HEK293T (cell line): ENCODE measurements around the gene AMZ1.

Experiments used
- CTCF ChIA-PET: fragments of 350-600 bp; formaldehyde crosslinking; extraction: SDS; loops from one replicate; lab custom pipeline; 2021; ENCODE audit warnings: antibody characterized with exemption, inconsistent platforms; lab: Yijun Ruan, JAX
- POLR2A ChIA-PET: fragments of 350-600 bp; formaldehyde crosslinking; extraction: SDS; loops from one replicate; lab custom pipeline; 2020; ENCODE audit warnings: antibody characterized with exemption, inconsistent platforms; lab: Yijun Ruan, JAX
- DNase-seq: peaks from one replicate; pipeline ENCODE4 v3.0.0; 2012; ENCODE audit warnings: mixed read lengths; ENCODE audit errors: extremely low spot score
- ARNT ChIP-seq: fragments of 450-650 bp; IDR thresholded peaks from 2 replicates; pipeline ENCODE4 v1.6.1; 2017; ENCODE audit warnings: mild to moderate bottlenecking
- BHLHE40 ChIP-seq: fragments of 450-650 bp; IDR thresholded peaks from 2 replicates; pipeline ENCODE4 v1.6.1; 2016; ENCODE audit warnings: mild to moderate bottlenecking, moderate library complexity, borderline replicate concordance
- CTBP1 ChIP-seq: fragments of 450-650 bp; IDR thresholded peaks from 2 replicates; pipeline ENCODE4 v1.6.1; 2016; ENCODE audit warnings: borderline replicate concordance
- ELF4 ChIP-seq: fragments of 450-650 bp; IDR thresholded peaks from 2 replicates; pipeline ENCODE4 v1.6.1; 2017; ENCODE audit warnings: antibody characterized with exemption
- FOXA1 ChIP-seq: fragments of 450-650 bp; IDR thresholded peaks from 2 replicates; pipeline ENCODE4 v1.6.1; 2016; ENCODE audit warnings: mild to moderate bottlenecking
- FOXK2 ChIP-seq: fragments of 450-650 bp; IDR thresholded peaks from 2 replicates; pipeline ENCODE4 v1.6.1; 2016; ENCODE audit warnings: mild to moderate bottlenecking
- FOXM1 ChIP-seq: fragments of 450-650 bp; IDR thresholded peaks from 2 replicates; pipeline ENCODE4 v1.6.1; 2017; ENCODE audit warnings: mild to moderate bottlenecking, borderline replicate concordance
- HDGF ChIP-seq: fragments of 450-650 bp; IDR thresholded peaks from 2 replicates; pipeline ENCODE4 v1.6.1; 2017; ENCODE audit warnings: antibody characterized with exemption, borderline replicate concordance
- L3MBTL2 ChIP-seq: fragments of 450-650 bp; conservative IDR thresholded peaks from 2 replicates; pipeline ENCODE4 v1.6.1; 2016; ENCODE audit warnings: mild to moderate bottlenecking
- LEF1 ChIP-seq: fragments of 450-650 bp; IDR thresholded peaks from 2 replicates; pipeline ENCODE4 v1.6.1; 2017; ENCODE audit warnings: mild to moderate bottlenecking, borderline replicate concordance
- NFRKB ChIP-seq: fragments of 450-650 bp; IDR thresholded peaks from 2 replicates; pipeline ENCODE4 v1.6.1; 2016; ENCODE audit warnings: mild to moderate bottlenecking, moderate library complexity
- SP1 ChIP-seq: fragments of 450-650 bp; IDR thresholded peaks from 2 replicates; pipeline ENCODE4 v1.6.1; 2017
- SUZ12 ChIP-seq: fragments of 450-650 bp; IDR thresholded peaks from 2 replicates; pipeline ENCODE4 v1.6.1; 2016; ENCODE audit warnings: mild to moderate bottlenecking
- TARDBP ChIP-seq: fragments of 450-650 bp; IDR thresholded peaks from 2 replicates; pipeline ENCODE4 v1.6.1; 2016
- ZNF384 ChIP-seq: fragments of 450-650 bp; IDR thresholded peaks from 2 replicates; pipeline ENCODE4 v1.6.1; 2016
- TF ChIP-seq, protein P1 (sequence below): fragments of 450-650 bp; IDR thresholded peaks from 2 replicates; pipeline ENCODE4 v1.6.1; 2016

AMZ1 gene

DNA sequence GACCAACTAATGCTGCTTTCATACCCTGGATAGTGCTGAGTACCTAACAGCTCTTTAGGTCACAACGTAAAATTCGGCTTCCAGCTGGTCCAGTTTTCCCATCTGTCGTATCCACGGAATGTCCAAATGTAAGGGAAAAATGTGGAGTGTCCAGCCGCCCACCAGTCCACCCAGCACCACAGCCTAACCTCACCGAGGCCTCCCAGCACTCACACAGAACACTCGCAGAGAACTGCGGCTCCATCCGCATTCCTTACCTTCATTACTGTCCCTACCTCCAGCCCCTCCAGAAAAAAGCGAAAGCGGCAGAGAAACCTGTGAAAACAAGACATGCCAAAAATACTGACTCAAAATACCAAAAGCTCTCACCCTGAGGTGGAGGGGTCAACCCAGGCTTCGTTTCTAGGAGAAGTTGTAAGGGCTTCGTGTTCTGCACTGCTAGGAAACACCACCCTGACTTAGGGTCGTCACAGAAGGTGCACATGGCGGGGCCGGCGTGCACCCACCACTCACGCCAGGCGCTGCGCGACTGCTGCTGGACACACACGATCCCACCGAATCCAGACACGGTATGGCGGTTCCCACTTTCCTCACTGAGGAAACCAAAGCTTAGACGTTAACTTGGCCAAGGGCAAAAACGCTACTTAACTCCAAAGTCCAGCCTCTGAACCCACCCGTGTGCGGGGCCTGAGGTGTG lies 73.9 kb downstream of the AMZ1 start:
- CTCF ChIA-PET: no interaction called here
- POLR2A ChIA-PET: interaction anchor here (1.0 kb wide), 1 partner anchor 10 kb away, joined by 4 read pairs; no protein-coding TSS in a partner anchor
- no peak for DNase-seq
- TF ChIP-seq, protein P1, sequence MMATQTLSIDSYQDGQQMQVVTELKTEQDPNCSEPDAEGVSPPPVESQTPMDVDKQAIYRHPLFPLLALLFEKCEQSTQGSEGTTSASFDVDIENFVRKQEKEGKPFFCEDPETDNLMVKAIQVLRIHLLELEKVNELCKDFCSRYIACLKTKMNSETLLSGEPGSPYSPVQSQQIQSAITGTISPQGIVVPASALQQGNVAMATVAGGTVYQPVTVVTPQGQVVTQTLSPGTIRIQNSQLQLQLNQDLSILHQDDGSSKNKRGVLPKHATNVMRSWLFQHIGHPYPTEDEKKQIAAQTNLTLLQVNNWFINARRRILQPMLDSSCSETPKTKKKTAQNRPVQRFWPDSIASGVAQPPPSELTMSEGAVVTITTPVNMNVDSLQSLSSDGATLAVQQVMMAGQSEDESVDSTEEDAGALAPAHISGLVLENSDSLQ: no peak
- TF ChIP-seq ARNT: no peak
- TF ChIP-seq ELF4: no peak
- TF ChIP-seq CTBP1: no peak
- no peak for TF ChIP-seq ZNF384
- no peak for TF ChIP-seq HDGF
- TF ChIP-seq TARDBP: no peak
- TF ChIP-seq BHLHE40: no peak
- TF ChIP-seq FOXA1: no peak
- TF ChIP-seq SP1: no peak
- TF ChIP-seq NFRKB: no peak
- TF ChIP-seq LEF1: no peak
- TF ChIP-seq FOXK2: no peak
- TF ChIP-seq SUZ12: no peak
- no peak for TF ChIP-seq FOXM1
- TF ChIP-seq L3MBTL2: no peak

DNA sequence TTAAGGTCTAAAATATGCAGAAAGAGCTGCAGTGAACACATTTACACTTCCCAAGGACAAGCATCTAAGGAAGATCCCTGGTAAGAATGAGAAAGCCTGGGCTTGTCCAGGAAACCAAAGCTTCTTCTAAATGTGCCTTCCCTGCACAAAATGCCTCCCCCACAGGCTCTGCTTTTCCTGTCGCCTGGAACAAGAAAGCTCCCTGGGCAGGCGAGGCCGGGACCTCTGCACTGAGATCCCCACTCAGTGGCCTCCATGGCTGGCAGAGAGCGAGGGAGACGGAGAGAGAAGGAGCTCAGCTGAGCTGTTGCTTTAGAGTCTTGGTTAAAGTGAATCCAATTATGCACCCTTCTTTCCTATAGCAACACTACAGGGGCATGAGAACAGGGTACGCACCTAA lies 75.6 kb downstream of the AMZ1 start:
- ChIA-PET CTCF (interaction anchor here (1.3 kb wide), 1 partner anchor 54 kb away, joined by 7 read pairs; no protein-coding TSS in a partner anchor), POLR2A (no interaction called here)
- no peak for DNase-seq
- no peak for TF ChIP-seq NFRKB

DNA sequence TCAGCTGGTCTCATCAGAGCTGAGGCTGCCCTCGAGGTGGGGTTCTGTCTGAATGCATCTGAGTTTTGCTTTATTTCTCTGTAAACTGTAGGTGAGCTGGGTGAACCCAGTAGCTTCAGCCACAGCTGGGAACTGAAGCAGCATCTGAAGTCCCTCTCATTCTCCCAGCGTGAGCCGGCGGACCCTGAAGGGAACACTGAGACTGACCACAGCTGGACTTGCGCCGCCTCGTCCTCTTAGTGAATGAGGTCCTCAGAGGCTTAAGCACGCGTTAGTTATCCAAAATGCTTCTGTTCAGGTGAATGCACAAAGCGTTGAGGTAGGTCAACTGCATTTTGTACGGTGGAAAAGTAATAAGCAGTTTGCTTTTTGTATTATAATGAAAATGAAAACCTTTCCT lies 76.6 kb downstream of the AMZ1 start:
- DNase-seq: no peak
- CTCF ChIA-PET: no interaction called here
- no peak for TF ChIP-seq ZNF384
- TF ChIP-seq, protein P1: no peak
- POLR2A ChIA-PET: no interaction called here
